ENCODE results near the gene NMNAT1. TPM values are rescaled to one million over a fixed set of nuclear protein-coding genes. Genes with fewer than 3 reads are reported as not detected.

NMNAT1 gene
- total RNA-seq, 1 experiment from 2014 or later, result 2.8 TPM

GRCh38 chr1:9993561-9994075 is 50.3 kb downstream of the NMNAT1 start:
- H3K4me1 ChIP-seq (ENCODE audit: insufficient read depth, low read length), result no peaks in the 10 kb centered on the region; the same call in 1 of the 2 replicates
- H3K27ac ChIP-seq (ENCODE audit: insufficient read length, low read depth, low read length), result no peak overlapping the region
- no CpG with 5 or more reads among the region's 7 CpGs for WGBS (ENCODE audit: extremely low coverage, insufficient read length, low lambda C conversion rate)
- no peak overlapping the region for H3K18ac ChIP-seq (ENCODE audit: insufficient read length, low read depth, low read length)
- H3K4me2 ChIP-seq (ENCODE audit: insufficient read depth, insufficient read length, low read length), result no peak overlapping the region
- H2BK12ac ChIP-seq (ENCODE audit: insufficient read length, low read depth, low read length), result no peak overlapping the region
- H4K91ac ChIP-seq (ENCODE audit: insufficient read length, low read depth, low read length), result no peak overlapping the region
- H3K14ac ChIP-seq (ENCODE audit: insufficient read depth, low read length), result no peak overlapping the region
- no peak for DNase-seq
- peaks cover 42% of the 10 kb centered on the region for H3K27me3 Mint-ChIP-seq (ENCODE audit: low read depth)
- no peak overlapping the region for H4K8ac ChIP-seq (replicated peaks; ENCODE audit: insufficient read length, low read depth, low read length)
- no peak overlapping the region for H3K4ac ChIP-seq (ENCODE audit: low read depth, low read length)
- H2AK5ac ChIP-seq (ENCODE audit: insufficient read length, low read length), result no peak overlapping the region
- H3K56ac ChIP-seq (ENCODE audit: insufficient read length, low read depth, low read length), result no peak overlapping the region
- H3K79me1 ChIP-seq (ENCODE audit: insufficient read depth, low read depth, low read length, poor library complexity, severe bottlenecking), result no peaks in the 10 kb centered on the region
- H3K27ac Mint-ChIP-seq, result no peak overlapping the region
- H2BK5ac ChIP-seq (ENCODE audit: insufficient read length, low read length), result no peak overlapping the region
- no peaks in the 10 kb centered on the region for H3K23me2 ChIP-seq (ENCODE audit: insufficient read length, low read depth, low read length, poor library complexity, severe bottlenecking)
- no peak overlapping the region for H3K9ac ChIP-seq (ENCODE audit: extremely low read depth, insufficient read length, low read length)
- no peaks in the 10 kb centered on the region for H3K9me3 ChIP-seq (ENCODE audit: control insufficient read depth, low read depth, low read length)
- H2BK20ac ChIP-seq (ENCODE audit: low read depth, low read length, poor library complexity, severe bottlenecking), result no peak overlapping the region
- no peak overlapping the region for H2BK15ac ChIP-seq (ENCODE audit: low read depth, low read length)
- no peak overlapping the region for H2AFZ ChIP-seq (ENCODE audit: low read length)
- H3K9me3 Mint-ChIP-seq, result peaks cover 0 to 2% of the 10 kb centered on the region in 2 experiments; a peak in 2 of 5 replicates
- no peaks in the 10 kb centered on the region for H4K20me1 ChIP-seq (ENCODE audit: control insufficient read depth, insufficient read depth, insufficient read length)
- no peak overlapping the region for H3T11ph ChIP-seq (ENCODE audit: low read length)
- no peak for TF ChIP-seq CTCF (conservative IDR thresholded peaks at IDR 0.05)
- no peaks in the 10 kb centered on the region; a peak in 1 of 7 replicates for H3K36me3 Mint-ChIP-seq (ENCODE audit: insufficient read depth in 1 of 3, low read depth in 3 of 3)
- no peak overlapping the region for H3K23ac ChIP-seq (ENCODE audit: insufficient read length, low read depth, low read length)
- no peaks in the 10 kb centered on the region for H3K79me2 ChIP-seq (ENCODE audit: insufficient read depth, low read length)
- no peak overlapping the region for H2BK120ac ChIP-seq (ENCODE audit: low read depth, low read length, poor library complexity, severe bottlenecking)
- peaks cover 4 to 5% of the 10 kb centered on the region in 2 experiments for H3K4me1 Mint-ChIP-seq
- no peak overlapping the region for H3K4me3 Mint-ChIP-seq
- no peak overlapping the region for H4K5ac ChIP-seq (ENCODE audit: insufficient read length, low read depth, low read length)
- H3K27me3 ChIP-seq (ENCODE audit: insufficient read depth, low read length), result peaks cover 13% of the 10 kb centered on the region; the same call in 1 of the 2 replicates
